Naive thymus-derived CD4-positive, alpha-beta T cell (primary cell): Measurements from ENCODE around the gene ECI1. TPM values are rescaled to one million over a fixed set of nuclear protein-coding genes. Genes with fewer than 3 reads are reported as not detected.
A peak's percentile ranks its signal among the peaks of the same experiment; 100 is the strongest.
"Not testable (repeated sequence)": the region's sequence is repeated elsewhere in the genome, so short reads cannot be mapped to it uniquely, and the experiment has no call there.

ENCODE experiments used
- ATAC-seq: fragments of 150-1000 bp; cut with Tn5 transposase; 2 replicates; pipeline ENCODE4 v1.10.0; 2021; ENCODE audit warnings: mild to moderate bottlenecking, moderate library complexity
- CTCF ChIA-PET: fragments of 350-600 bp; sonication (Branson Sonifier 250); formaldehyde crosslinking; loops from one replicate; lab custom pipeline; 2021; ENCODE audit warnings: antibody characterized with exemption; lab: Charles Lee
- POLR2A ChIA-PET: fragments of 350-600 bp; sonication (Branson Sonifier 250); formaldehyde crosslinking; loops from one replicate; lab custom pipeline; 2021; ENCODE audit warnings: antibody characterized with exemption, inconsistent platforms; lab: Charles Lee
- DNase-seq, 9 donors: peaks; one replicate each; pipeline versions ENCODE4 v3.0.0 to v3.0.0-alpha.2; 2020 to 2022; ENCODE audit warnings: mixed read lengths in 1 of 9
- H3K27ac ChIP-seq: one replicate; pipeline ENCODE4 v1.7.0; 2013; ENCODE audit warnings: mild to moderate bottlenecking, low read depth, low read length, moderate library complexity
- H3K27me3 ChIP-seq, 2 donors: one replicate each; pipeline ENCODE4 v1.7.0; 2013; ENCODE audit warnings: low read length in 2 of 2, mild to moderate bottlenecking in 2 of 2, moderate library complexity in 2 of 2; ENCODE audit not compliant: control insufficient read depth in 2 of 2, insufficient read depth in 2 of 2
- H3K36me3 ChIP-seq, 3 experiments: 1 replicate in 2 of 3; 2 replicates in 1 of 3; pipeline ENCODE4 v1.7.0; 2013; ENCODE audit warnings: low read length in 3 of 3, mild to moderate bottlenecking in 3 of 3, moderate library complexity in 1 of 3; ENCODE audit not compliant: insufficient read depth in 3 of 3, control insufficient read depth in 2 of 3
- H3K4me1 ChIP-seq, 2 donors: one replicate each; pipeline ENCODE4 v1.7.0; 2013; ENCODE audit warnings: low read length in 2 of 2, mild to moderate bottlenecking in 2 of 2, moderate library complexity in 1 of 2; ENCODE audit not compliant: control insufficient read depth in 2 of 2, insufficient read depth in 2 of 2
- H3K4me3 ChIP-seq: 2 replicates; pipeline ENCODE4 v1.7.0; 2013; ENCODE audit warnings: mild to moderate bottlenecking, low read length
- H3K9me3 ChIP-seq, 3 experiments: 1 replicate in 2 of 3; 2 replicates in 1 of 3; pipeline ENCODE4 v1.7.0; 2013; ENCODE audit warnings: low read length in 3 of 3; ENCODE audit not compliant: control insufficient read depth in 2 of 3
- H3K27ac Mint-ChIP-seq, 9 donors: one replicate each; pipeline ENCODE4 v1.8.0; 2020 to 2022; ENCODE audit warnings: mixed read lengths in 9 of 9, mild to moderate bottlenecking in 8 of 9, moderate library complexity in 5 of 9, inconsistent platforms in 2 of 9
- H3K27me3 Mint-ChIP-seq, 5 donors: one replicate each; pipeline ENCODE4 v1.8.0; 2021 to 2022; ENCODE audit warnings: mixed read lengths in 5 of 5, mild to moderate bottlenecking in 1 of 5
- H3K36me3 Mint-ChIP-seq, 5 donors: one replicate each; pipeline ENCODE4 v1.8.0; 2020 to 2022; ENCODE audit warnings: mixed read lengths in 5 of 5, mild to moderate bottlenecking in 3 of 5, inconsistent platforms in 1 of 5
- H3K4me1 Mint-ChIP-seq, 7 donors: one replicate each; pipeline ENCODE4 v1.8.0; 2020 to 2022; ENCODE audit warnings: mixed read lengths in 7 of 7, mild to moderate bottlenecking in 3 of 7, inconsistent platforms in 1 of 7
- H3K4me3 Mint-ChIP-seq, 10 donors: one replicate each; pipeline ENCODE4 v1.8.0; 2020 to 2022; ENCODE audit warnings: mild to moderate bottlenecking in 10 of 10, mixed read lengths in 10 of 10, moderate library complexity in 6 of 10, inconsistent platforms in 2 of 10
- H3K9me3 Mint-ChIP-seq, 11 donors: one replicate each; pipeline ENCODE4 v1.8.0; 2020 to 2022; ENCODE audit warnings: mixed read lengths in 11 of 11, mild to moderate bottlenecking in 4 of 11, inconsistent platforms in 1 of 11, moderate library complexity in 1 of 11
- intact Hi-C, 2 donors: fragments of 100-400 bp; cut with micrococcal nuclease; formaldehyde crosslinking; loops; one replicate each; pipeline ENCODE4 v1.15.1; 2023
- polyA plus RNA-seq, 2 donors: library from polyadenylated mRNA; unstranded; fragments of 300-500 nt; fragmentation: Illumina TruSeq; gene quantifications; one replicate each; pipeline ENCODE4 v1.2.3, GENCODE V29; 2021
- total RNA-seq, 6 experiments: library from RNA in 5 of 6; stranded (reverse) in 5 of 6; gene quantifications; 1 replicate in 5 of 6; 2 replicates in 1 of 6; pipeline ENCODE4 v1.2.3 and lab custom pipeline; 2021 to 2026

The ECI1 gene
- total and polyA plus RNA-seq, 7 experiments from 2014 or later = 19.9 to 44.2 (median 28.6) TPM

DNA sequence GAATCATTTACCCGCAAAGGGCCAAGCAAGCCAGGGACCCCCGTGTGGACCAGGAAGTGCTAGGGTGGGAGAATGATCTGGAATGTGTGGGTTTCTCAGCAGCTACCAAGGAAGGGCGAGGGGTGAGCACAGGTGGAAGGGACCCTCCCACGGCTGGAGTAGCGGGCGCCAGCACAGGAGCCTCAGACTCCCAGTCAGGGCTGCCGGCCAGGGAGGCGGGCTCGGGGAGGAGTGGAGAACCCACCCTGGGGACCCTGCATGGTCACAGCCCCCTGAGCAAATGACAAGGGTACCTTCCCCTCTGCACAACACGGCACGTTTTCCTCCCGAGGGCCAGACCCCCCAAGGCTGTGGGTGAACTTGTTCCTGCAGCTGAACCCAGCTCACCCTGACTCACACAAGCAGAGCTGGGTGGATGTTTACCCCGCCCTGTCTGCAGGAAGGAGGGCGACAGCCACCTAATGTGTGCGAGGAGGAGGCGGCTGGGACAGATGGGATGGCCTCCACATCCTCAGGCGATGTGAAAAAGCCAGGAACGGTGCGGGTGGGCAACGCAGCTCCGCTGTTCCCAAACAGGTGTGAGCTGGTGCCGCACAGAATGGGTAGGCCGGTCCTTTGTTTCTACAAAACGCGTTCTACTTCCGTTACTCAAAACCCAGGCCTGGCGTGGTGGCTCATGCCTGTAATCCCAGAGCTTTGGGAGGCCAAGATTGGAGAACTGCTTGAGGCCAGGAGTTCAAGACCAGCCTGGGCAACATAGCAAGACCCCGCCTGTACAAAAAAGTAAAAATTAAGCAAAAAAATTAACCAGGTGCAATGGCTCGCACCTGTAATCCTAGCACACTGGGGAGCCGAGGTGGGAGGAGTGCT, 6.2 kb downstream of the ECI1 start:
- Mint-ChIP-seq H3K4me1 (peaks cover 0 to 5% (median 0%) of the 10 kb centered on the region in 7 donors), H3K4me3 (no peak overlapping the region), H3K27me3 (no peaks in the 10 kb centered on the region), H3K36me3 (peaks cover 0 to 10% (median 0%) of the 10 kb centered on the region in 5 donors), H3K9me3 (no peaks in the 10 kb centered on the region), H3K27ac (no peak overlapping the region)
- intact Hi-C loops = no loop called here
- H3K27me3 ChIP-seq = no peaks in the 10 kb centered on the region
- H3K4me3 ChIP-seq = no peak overlapping the region
- ATAC-seq (no peak), DNase-seq (no peak)
- no peak overlapping the region for H3K27ac ChIP-seq
- no peaks in the 10 kb centered on the region for H3K9me3 ChIP-seq
- POLR2A ChIA-PET = no interaction called here
- CTCF ChIA-PET = interaction anchor here (1.2 kb wide), 1 partner anchor 51 kb away, joined by 3 read pairs; no protein-coding TSS in a partner anchor
- peaks cover under 1 to 1% of the 10 kb centered on the region in 2 donors for H3K4me1 ChIP-seq
- H3K36me3 ChIP-seq = peaks cover 0 to 46% (median 0%) of the 10 kb centered on the region in 3 experiments

DNA sequence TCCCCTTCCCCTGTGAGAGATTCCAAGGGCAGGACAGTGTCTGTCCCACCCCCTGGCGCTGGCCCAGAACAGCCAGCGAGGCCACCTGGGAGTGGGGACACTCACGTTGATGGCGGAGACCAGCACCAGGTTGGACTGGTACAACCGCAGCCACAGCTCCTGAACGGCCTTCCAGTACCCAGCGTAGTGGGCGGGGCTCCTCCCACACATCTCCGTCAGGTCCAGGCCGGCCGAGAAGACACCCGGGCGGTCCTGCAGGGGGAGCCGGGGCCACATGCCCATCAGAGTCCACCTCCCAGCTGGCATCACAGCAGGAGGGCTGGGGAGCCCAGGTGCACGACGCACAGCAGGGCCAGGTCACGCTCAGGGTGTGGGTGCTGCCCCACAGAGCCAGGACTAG, 7.1 kb downstream of the ECI1 start:
- Mint-ChIP-seq H3K9me3 (no peaks in the 10 kb centered on the region), H3K27me3 (no peaks in the 10 kb centered on the region), H3K4me1 (peaks cover 0 to 5% (median 0%) of the 10 kb centered on the region in 7 donors), H3K36me3 (peaks cover 0 to 10% (median 0%) of the 10 kb centered on the region in 5 donors), H3K4me3 (no peak overlapping the region), H3K27ac (no peak overlapping the region)
- Histone ChIP-seq H3K27me3 (no peaks in the 10 kb centered on the region), H3K27ac (no peak overlapping the region), H3K9me3 (no peaks in the 10 kb centered on the region), H3K4me1 (no peaks in the 10 kb centered on the region), H3K4me3 (no peak overlapping the region), H3K36me3 (peaks cover 0 to 46% (median 0%) of the 10 kb centered on the region in 3 experiments)
- intact Hi-C loops = no loop called here
- ChIA-PET CTCF (interaction anchor here (1.2 kb wide), 1 partner anchor 50 kb away, joined by 3 read pairs; no protein-coding TSS in a partner anchor), POLR2A (no interaction called here)
- DNase-seq (no peak), ATAC-seq (no peak)

DNA sequence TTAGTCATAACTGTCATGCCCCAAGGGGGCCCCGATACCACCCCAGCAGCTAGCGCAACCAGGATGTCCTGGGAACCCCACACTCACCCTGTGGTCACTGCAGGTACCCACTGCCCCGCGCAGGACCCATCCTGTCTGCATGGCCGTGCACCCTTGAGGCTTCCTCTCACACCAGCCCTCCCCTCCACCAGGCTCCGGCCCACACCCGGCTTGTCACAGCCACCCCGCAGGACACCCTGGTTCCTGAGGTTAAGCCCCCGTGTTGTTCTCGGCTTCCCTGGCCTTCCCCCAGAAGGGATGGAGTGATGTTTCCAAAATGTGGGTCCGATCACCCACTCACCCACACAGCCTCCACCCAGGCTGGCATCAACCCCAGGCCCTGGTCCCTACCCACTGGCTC, 7.6 kb downstream of the ECI1 start:
- intact Hi-C loops = no loop called here
- no peak overlapping the region for H3K27ac ChIP-seq
- no peaks in the 10 kb centered on the region for H3K9me3 ChIP-seq
- POLR2A ChIA-PET = no interaction called here
- CTCF ChIA-PET = no interaction called here
- H3K27me3 Mint-ChIP-seq = no peaks in the 10 kb centered on the region
- no peak overlapping the region for H3K27ac Mint-ChIP-seq
- H3K4me3 Mint-ChIP-seq = no peak overlapping the region
- peaks cover 0 to 10% (median 0%) of the 10 kb centered on the region in 5 donors for H3K36me3 Mint-ChIP-seq
- peaks cover 0 to 46% (median 0%) of the 10 kb centered on the region in 3 experiments for H3K36me3 ChIP-seq
- ATAC-seq = no peak
- no peak overlapping the region for H3K4me3 ChIP-seq
- H3K4me1 Mint-ChIP-seq = peaks cover 0 to 5% (median 0%) of the 10 kb centered on the region in 7 donors
- no peak for DNase-seq
- H3K27me3 ChIP-seq = no peaks in the 10 kb centered on the region
- no peaks in the 10 kb centered on the region for H3K9me3 Mint-ChIP-seq
- H3K4me1 ChIP-seq = no peaks in the 10 kb centered on the region

DNA sequence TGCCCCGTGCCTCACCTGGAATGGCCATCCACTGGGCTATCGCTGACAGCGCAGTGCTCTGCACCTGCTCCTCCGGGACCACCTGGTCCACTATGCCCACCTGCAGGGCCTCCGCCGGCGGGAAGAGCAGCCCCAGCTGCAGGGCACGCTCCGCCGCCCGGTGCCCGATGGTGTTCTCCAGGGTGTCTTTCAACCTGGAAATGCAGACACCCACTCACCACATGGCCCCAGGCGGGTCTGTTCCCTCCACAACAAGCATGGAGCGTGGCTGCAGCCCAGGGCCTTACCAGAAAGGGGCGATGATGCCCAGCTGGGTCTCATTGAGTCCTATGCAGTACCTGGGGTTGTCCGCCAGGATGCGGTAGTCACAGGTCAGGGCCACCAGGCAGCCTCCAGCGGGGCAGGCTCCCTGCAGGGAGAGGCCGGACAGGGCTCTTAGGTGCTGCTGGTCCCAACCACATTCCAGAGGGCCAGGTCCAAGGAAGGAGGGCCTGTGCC, 8.3 kb downstream of the ECI1 start:
- peaks cover 0 to 5% (median 0%) of the 10 kb centered on the region in 7 donors for H3K4me1 Mint-ChIP-seq

DNA sequence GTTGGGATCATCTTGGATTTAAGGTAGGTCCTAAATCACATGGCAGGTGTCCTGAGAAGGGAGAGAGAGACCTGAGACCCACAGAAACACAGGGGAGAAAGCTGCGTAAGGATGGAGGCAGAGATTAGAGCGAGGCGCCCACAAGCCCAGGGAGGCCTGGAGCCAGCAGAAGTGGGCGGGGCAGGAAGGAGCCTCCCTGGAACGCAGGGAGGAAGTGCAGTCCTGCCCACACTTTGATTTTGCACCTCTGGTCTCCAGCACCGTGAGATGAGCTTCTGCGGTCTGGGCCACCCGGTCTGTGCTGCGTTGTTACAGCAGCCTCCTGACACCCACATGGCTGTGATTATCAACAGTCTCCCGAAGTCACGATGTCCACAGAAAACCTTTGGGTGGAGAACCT, 8.8 kb downstream of the ECI1 start:
- peaks cover 0 to 5% (median 0%) of the 10 kb centered on the region in 7 donors for H3K4me1 Mint-ChIP-seq
- H3K9me3 Mint-ChIP-seq = no peaks in the 10 kb centered on the region
- CTCF ChIA-PET = no interaction called here
- intact Hi-C loops = no loop called here
- H3K36me3 Mint-ChIP-seq = peaks cover 0 to 10% (median 0%) of the 10 kb centered on the region in 5 donors
- H3K9me3 ChIP-seq = no peaks in the 10 kb centered on the region
- H3K4me3 ChIP-seq = no peak overlapping the region
- no peaks in the 10 kb centered on the region for H3K27me3 ChIP-seq
- ATAC-seq (no peak), DNase-seq (no peak)
- POLR2A ChIA-PET = no interaction called here
- no peak overlapping the region for H3K4me3 Mint-ChIP-seq
- H3K27ac Mint-ChIP-seq = peak overlapping the region in 1 of 9 donors; percentile 51
- no peak overlapping the region for H3K27ac ChIP-seq
- H3K36me3 ChIP-seq = peaks cover 0 to 46% (median 0%) of the 10 kb centered on the region in 3 experiments
- H3K27me3 Mint-ChIP-seq = no peaks in the 10 kb centered on the region
- H3K4me1 ChIP-seq = no peaks in the 10 kb centered on the region

More for the DNA sequence above, 8.3 kb downstream of the ECI1 start:
- ATAC-seq = no peak
- Histone ChIP-seq H3K36me3 (peaks cover 0 to 46% (median 0%) of the 10 kb centered on the region in 3 experiments), H3K27me3 (no peaks in the 10 kb centered on the region), H3K4me1 (no peaks in the 10 kb centered on the region), H3K9me3 (no peaks in the 10 kb centered on the region), H3K27ac (no peak overlapping the region), H3K4me3 (no peak overlapping the region)
- POLR2A ChIA-PET = no interaction called here
- no peak overlapping the region for H3K4me3 Mint-ChIP-seq
- H3K27me3 Mint-ChIP-seq = no peaks in the 10 kb centered on the region
- no peaks in the 10 kb centered on the region for H3K9me3 Mint-ChIP-seq
- CTCF ChIA-PET = no interaction called here
- H3K27ac Mint-ChIP-seq = no peak overlapping the region
- peaks cover 0 to 10% (median 0%) of the 10 kb centered on the region in 5 donors for H3K36me3 Mint-ChIP-seq
- intact Hi-C loops = no loop called here
- DNase-seq = no peak

DNA sequence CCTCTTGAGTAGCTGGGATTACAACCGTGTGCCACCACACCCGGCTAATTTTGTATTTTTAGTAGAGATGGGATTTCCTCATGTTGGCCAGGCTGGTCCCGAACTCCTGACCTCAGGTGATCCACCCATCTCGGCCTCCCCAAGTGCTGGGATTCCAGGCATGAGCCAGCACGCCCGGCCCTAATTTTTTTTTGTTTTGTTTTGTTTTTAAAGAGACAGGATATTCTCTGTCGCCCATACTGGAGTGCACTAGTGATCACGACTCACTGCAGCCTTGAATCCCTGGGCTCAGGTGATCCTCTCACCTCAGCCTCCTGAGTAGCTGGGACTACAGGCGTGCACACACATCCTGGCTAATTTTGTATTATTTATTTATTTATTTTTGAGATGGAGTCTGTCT, 11.1 kb downstream of the ECI1 start:
- ATAC-seq, intact Hi-C loops, DNase-seq, H3K9me3 ChIP-seq, H3K27me3 Mint-ChIP-seq, CTCF ChIA-PET, H3K27ac ChIP-seq, H3K4me1 ChIP-seq, H3K9me3 Mint-ChIP-seq, H3K4me3 Mint-ChIP-seq, H3K27me3 ChIP-seq, H3K27ac Mint-ChIP-seq, H3K4me1 Mint-ChIP-seq, H3K4me3 ChIP-seq, H3K36me3 Mint-ChIP-seq: not testable (repeated sequence)
- POLR2A ChIA-PET = interaction anchor here (1.2 kb wide), 1 partner anchor 25 kb away, joined by 3 read pairs; no protein-coding TSS in a partner anchor
- H3K36me3 ChIP-seq = peaks cover 0 to 39% (median 0%) of the 10 kb centered on the region in 3 experiments
